Measurements from ENCODE around the gene PTGDR2. TPM values are rescaled to one million over a fixed set of nuclear protein-coding genes. Genes with fewer than 3 reads are reported as not detected.

Gene PTGDR2
- total RNA-seq, 1 experiment from 2014 or later: not detected

DNA sequence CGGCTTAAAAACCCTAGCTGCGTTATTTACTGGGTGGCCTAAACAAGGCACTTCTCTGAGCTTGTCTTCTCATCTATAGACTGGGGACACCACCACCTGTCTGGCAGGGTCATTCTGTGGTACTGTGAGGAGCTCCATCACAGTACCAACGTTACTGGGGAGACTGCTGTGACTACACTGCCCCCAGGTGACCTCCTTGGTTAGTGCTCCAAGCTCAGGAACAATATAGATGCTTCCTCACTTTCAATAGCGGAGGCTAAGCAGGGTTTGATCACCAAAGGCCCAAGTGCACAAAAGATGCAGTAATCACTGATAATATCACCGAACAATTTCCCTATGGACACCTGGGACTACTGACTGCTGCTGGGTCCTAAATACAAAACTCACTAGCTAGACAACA, 31.8 kb upstream of the PTGDR2 start:
- Histone ChIP-seq H3K9ac (ENCODE audit: low read length) (no peak overlapping the region), H3F3A (ENCODE audit: low read length, unreplicated experiment) (no peaks in the 10 kb centered on the region), H3K4me1 (ENCODE audit: insufficient read depth, low read length) (no peaks in the 10 kb centered on the region), H3K9me2 (replicated peaks; ENCODE audit: low read length) (no peaks in the 10 kb centered on the region), H2AFZ (ENCODE audit: low read length) (no peak overlapping the region), H3K79me2 (ENCODE audit: low read length) (no peaks in the 10 kb centered on the region), H3K36me3 (ENCODE audit: low read depth, low read length) (peaks cover 7% of the 10 kb centered on the region; the same call in 1 of the 2 replicates), H4K20me1 (ENCODE audit: low read length) (no peaks in the 10 kb centered on the region), H3K4me2 (ENCODE audit: low read length) (no peak overlapping the region), H3K27me3 (ENCODE audit: low read length) (no peaks in the 10 kb centered on the region), H3K27ac (ENCODE audit: low read length) (no peak overlapping the region), H3K4me3 (ENCODE audit: low read length) (no peak overlapping the region), H3K9me3 (ENCODE audit: low read length) (no peaks in the 10 kb centered on the region)
- ATAC-seq: peak; percentile 98
- CTCF ChIA-PET: interaction anchor here (0.6 to 2.8 kb wide), 11 partner anchors 12 to 516 kb away, joined by 3 to 123 read pairs (median 4); partner anchors contain the start of genes PTGDR2 and TMEM109
- intact Hi-C loops (cut with micrococcal nuclease): loop anchor here (1.0 kb wide), 3 partner anchors 43 to 112 kb away; no protein-coding TSS in a partner anchor
- BruUV-seq (replicated peaks): no TSS peak
- peak; percentile 79 for DNase-seq
- TF ChIP-seq, protein P1, sequence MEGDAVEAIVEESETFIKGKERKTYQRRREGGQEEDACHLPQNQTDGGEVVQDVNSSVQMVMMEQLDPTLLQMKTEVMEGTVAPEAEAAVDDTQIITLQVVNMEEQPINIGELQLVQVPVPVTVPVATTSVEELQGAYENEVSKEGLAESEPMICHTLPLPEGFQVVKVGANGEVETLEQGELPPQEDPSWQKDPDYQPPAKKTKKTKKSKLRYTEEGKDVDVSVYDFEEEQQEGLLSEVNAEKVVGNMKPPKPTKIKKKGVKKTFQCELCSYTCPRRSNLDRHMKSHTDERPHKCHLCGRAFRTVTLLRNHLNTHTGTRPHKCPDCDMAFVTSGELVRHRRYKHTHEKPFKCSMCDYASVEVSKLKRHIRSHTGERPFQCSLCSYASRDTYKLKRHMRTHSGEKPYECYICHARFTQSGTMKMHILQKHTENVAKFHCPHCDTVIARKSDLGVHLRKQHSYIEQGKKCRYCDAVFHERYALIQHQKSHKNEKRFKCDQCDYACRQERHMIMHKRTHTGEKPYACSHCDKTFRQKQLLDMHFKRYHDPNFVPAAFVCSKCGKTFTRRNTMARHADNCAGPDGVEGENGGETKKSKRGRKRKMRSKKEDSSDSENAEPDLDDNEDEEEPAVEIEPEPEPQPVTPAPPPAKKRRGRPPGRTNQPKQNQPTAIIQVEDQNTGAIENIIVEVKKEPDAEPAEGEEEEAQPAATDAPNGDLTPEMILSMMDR (conservative IDR thresholded peaks at IDR 0.05; ENCODE audit: low read depth, low read length): peak; percentile 93
- TF ChIP-seq EZH2 (IDR thresholded peaks at IDR 0.05; ENCODE audit: low read length, unreplicated experiment): no peak
- POLR2A ChIA-PET (ENCODE audit: unreplicated experiment): interaction anchor here (0.6 to 0.7 kb wide), 2 partner anchors 56 kb away, joined by 3 to 5 read pairs; no protein-coding TSS in a partner anchor

DNA sequence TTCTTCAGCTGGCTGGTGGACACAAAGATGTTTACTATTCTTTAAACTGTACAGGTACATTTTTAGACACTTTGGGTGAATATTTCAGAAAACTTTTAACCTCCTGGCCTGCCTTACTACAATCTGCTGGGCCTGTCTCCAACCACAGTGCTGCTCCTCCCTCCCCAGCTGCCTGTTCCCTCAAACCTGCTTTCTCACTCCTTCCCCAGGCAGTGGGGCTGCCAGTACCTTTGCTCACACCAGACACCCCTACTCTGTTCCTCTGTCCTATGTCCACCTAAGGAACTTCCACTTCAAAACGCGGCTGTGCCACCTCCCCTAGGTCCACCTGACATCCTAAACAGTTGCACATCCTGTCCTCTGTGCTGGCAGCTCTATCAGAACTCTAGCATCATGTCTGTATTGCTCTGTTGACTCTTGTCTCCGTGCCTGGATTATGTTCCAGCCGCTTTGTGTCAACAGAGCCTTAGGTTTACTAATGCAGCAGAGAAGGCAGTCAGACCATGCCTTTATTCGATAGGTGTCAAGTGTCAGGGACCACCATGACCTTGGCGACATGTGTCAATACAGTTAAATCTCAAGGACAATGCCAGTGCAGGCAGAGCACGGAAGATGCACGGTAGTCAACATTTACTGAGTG, 25.0 kb upstream of the PTGDR2 start:
- H3K4me2 ChIP-seq (ENCODE audit: low read length): no peak overlapping the region
- no peaks in the 10 kb centered on the region for H3K4me1 ChIP-seq (ENCODE audit: insufficient read depth, low read length)
- H2AFZ ChIP-seq (ENCODE audit: low read length): no peak overlapping the region
- no peak for ATAC-seq
- no TSS peak for BruUV-seq (replicated peaks)
- H3K27me3 ChIP-seq (ENCODE audit: low read length): no peaks in the 10 kb centered on the region
- H3K9me2 ChIP-seq (replicated peaks; ENCODE audit: low read length): no peaks in the 10 kb centered on the region
- TF ChIP-seq, protein P1 (conservative IDR thresholded peaks at IDR 0.05; ENCODE audit: low read depth, low read length): no peak
- TF ChIP-seq EZH2phosphoT487 (IDR thresholded peaks at IDR 0.05; ENCODE audit: borderline replicate concordance, low read length) (no peak), EZH2 (IDR thresholded peaks at IDR 0.05; ENCODE audit: low read length, unreplicated experiment) (no peak)
- no peak overlapping the region for H3K4me3 ChIP-seq (ENCODE audit: low read length)
- no peaks in the 10 kb centered on the region for H3K9me3 ChIP-seq (ENCODE audit: low read length)
- no peak overlapping the region for H3K27ac ChIP-seq (ENCODE audit: low read length)
- peaks cover 2% of the 10 kb centered on the region; the same call in 1 of the 2 replicates for H3K36me3 ChIP-seq (ENCODE audit: low read depth, low read length)
- H3K9ac ChIP-seq (ENCODE audit: low read length): no peak overlapping the region
- H4K20me1 ChIP-seq (ENCODE audit: low read length): no peaks in the 10 kb centered on the region
- ChIA-PET CTCF (no interaction called here), POLR2A (ENCODE audit: unreplicated experiment) (no interaction called here)
- DNase-seq: no peak
- no peaks in the 10 kb centered on the region for H3K79me2 ChIP-seq (ENCODE audit: low read length)
- intact Hi-C loops (cut with micrococcal nuclease): no loop called here
- H3F3A ChIP-seq (ENCODE audit: low read length, unreplicated experiment): no peaks in the 10 kb centered on the region

DNA sequence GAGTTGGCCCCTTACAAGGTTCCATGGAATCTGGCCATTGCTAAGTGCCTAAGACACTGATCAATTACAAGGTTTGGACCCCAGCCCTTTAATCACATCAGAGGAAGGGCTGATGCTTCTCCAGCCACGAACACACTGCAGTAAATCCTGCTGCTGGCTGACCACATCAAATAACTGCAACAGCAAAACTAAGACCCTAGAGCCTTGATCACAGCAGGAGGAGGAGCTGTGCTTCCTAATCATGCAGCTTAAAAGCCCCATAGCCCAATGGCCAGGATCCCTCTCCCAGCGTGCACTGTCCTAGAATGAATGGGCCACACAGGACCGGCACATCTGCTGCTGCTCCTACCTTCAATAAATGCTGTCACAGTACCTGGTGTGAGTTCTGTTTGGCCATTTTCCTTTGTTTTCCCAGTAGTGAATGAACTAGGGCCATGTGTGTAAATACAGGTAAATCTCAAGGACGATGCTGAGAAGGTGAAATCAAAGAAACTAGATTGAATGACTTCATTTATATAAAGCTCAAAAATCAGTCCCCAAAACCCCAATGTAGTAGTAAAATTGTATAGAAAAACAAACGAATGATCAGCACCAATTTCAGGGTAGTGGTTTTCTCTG, 24.3 kb upstream of the PTGDR2 start:
- POLR2A ChIA-PET (ENCODE audit: unreplicated experiment): no interaction called here
- Histone ChIP-seq H3K27me3 (ENCODE audit: low read length) (no peaks in the 10 kb centered on the region), H2AFZ (ENCODE audit: low read length) (no peak overlapping the region), H3K4me2 (ENCODE audit: low read length) (no peak overlapping the region), H3K36me3 (ENCODE audit: low read depth, low read length) (peaks cover 2% of the 10 kb centered on the region; the same call in 1 of the 2 replicates), H3K9ac (ENCODE audit: low read length) (no peak overlapping the region), H3K9me3 (ENCODE audit: low read length) (no peaks in the 10 kb centered on the region), H3K79me2 (ENCODE audit: low read length) (no peaks in the 10 kb centered on the region), H3K27ac (ENCODE audit: low read length) (no peak overlapping the region), H4K20me1 (ENCODE audit: low read length) (no peaks in the 10 kb centered on the region), H3F3A (ENCODE audit: low read length, unreplicated experiment) (no peaks in the 10 kb centered on the region), H3K9me2 (replicated peaks; ENCODE audit: low read length) (no peaks in the 10 kb centered on the region), H3K4me1 (ENCODE audit: insufficient read depth, low read length) (no peaks in the 10 kb centered on the region), H3K4me3 (ENCODE audit: low read length) (no peak overlapping the region)
- no peak for DNase-seq
- CTCF ChIA-PET: no interaction called here
- no TSS peak for BruUV-seq (replicated peaks)
- ATAC-seq: no peak
- intact Hi-C loops (cut with micrococcal nuclease): no loop called here
- TF ChIP-seq, protein P1 (conservative IDR thresholded peaks at IDR 0.05; ENCODE audit: low read depth, low read length): no peak
- TF ChIP-seq EZH2 (IDR thresholded peaks at IDR 0.05; ENCODE audit: low read length, unreplicated experiment) (no peak), EZH2phosphoT487 (IDR thresholded peaks at IDR 0.05; ENCODE audit: borderline replicate concordance, low read length) (no peak)
